Peyer's patch (tissue), 4 donors: ENCODE data around the gene GNMT.

Experiments
- POLR2A ChIP-seq, 2 donors: fragments of 450-650 bp; IDR thresholded peaks; one replicate each; pipeline ENCODE4 v1.5.1; 2017; ENCODE audit warnings: antibody characterized with exemption in 2 of 2, mild to moderate bottlenecking in 2 of 2, moderate library complexity in 2 of 2
- TF ChIP-seq, protein P1 (sequence below), 6 experiments: fragments of 450-650 bp in 4 of 6; fragments of 200-600 bp in 2 of 6; sonication (generic) in 1 of 6; IDR thresholded peaks; one replicate each; pipeline ENCODE4 v1.5.1; 2017 to 2019; ENCODE audit warnings: antibody characterized with exemption in 6 of 6, mild to moderate bottlenecking in 3 of 6, moderate library complexity in 1 of 6

DNA sequence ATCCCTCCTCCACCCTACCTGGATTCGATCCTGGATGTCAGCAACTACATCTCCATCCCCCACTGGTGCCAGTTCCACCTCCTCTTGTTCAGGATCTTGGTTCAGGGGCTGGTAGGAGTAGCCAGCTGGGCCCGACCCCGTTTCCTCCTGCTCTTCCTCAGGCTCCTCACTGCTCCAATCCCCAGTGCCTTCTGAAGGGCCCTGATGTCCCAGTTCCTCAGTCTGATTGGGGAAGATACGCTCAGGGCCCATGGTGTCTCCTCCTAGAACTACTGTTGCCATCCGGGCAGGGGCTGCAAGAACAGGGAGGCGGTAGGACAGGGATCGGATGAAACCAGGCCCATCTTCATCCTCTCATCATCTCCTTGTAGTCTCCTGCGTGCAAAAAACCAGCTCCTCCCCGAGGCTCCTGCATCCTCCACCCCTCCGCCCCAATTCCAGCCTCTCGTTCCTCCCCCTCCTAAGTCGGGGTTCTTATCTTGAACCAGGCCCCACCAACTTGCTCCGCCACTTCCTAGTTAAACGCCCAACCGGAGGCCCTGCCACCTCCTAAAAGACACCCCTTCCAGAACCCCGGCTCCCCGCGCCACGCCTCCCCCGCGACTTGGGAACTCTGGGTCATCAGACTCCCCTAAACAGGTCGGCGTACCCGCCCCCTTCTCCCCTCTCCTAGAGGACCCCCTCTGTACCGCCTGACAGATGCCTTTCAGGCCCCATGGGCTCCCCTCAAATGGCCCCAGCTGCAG is 52.7 kb downstream of the GNMT start:
- TF ChIP-seq, protein P1, sequence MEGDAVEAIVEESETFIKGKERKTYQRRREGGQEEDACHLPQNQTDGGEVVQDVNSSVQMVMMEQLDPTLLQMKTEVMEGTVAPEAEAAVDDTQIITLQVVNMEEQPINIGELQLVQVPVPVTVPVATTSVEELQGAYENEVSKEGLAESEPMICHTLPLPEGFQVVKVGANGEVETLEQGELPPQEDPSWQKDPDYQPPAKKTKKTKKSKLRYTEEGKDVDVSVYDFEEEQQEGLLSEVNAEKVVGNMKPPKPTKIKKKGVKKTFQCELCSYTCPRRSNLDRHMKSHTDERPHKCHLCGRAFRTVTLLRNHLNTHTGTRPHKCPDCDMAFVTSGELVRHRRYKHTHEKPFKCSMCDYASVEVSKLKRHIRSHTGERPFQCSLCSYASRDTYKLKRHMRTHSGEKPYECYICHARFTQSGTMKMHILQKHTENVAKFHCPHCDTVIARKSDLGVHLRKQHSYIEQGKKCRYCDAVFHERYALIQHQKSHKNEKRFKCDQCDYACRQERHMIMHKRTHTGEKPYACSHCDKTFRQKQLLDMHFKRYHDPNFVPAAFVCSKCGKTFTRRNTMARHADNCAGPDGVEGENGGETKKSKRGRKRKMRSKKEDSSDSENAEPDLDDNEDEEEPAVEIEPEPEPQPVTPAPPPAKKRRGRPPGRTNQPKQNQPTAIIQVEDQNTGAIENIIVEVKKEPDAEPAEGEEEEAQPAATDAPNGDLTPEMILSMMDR (IDR thresholded peaks at IDR 0.05), result no peak
- no peak for TF ChIP-seq POLR2A (IDR thresholded peaks at IDR 0.05)
